Fibroblast of lung (primary cell): ENCODE results near the gene PRKCA.

Source experiments
- CTCF ChIP-seq, 2 donors: IDR thresholded peaks in 1 of 2; conservative IDR thresholded peaks in 1 of 2; 1 replicate in 1 of 2; 2 replicates in 1 of 2; pipeline ENCODE4 v1.5.1; 2011 to 2012; ENCODE audit warnings: low read length in 2 of 2, control low read depth in 1 of 2, inconsistent platforms in 1 of 2, low read depth in 1 of 2, mild to moderate bottlenecking in 1 of 2
- EZH2 ChIP-seq: IDR thresholded peaks from 2 replicates; pipeline ENCODE4 v1.5.1; 2012; ENCODE audit warnings: low read length, control low read depth, mild to moderate bottlenecking; ENCODE audit errors: missing control alignments

- TF ChIP-seq CTCF (conservative IDR thresholded peaks at IDR 0.05 in 1 of 2, IDR thresholded peaks at IDR 0.05 in 1 of 2; ENCODE audit: low read depth in 1 of 2, low read length in 2 of 2) (no peak), EZH2 (no peak)
Measured at GRCh38 chr17:66776999-66777688, 474.7 kb downstream of the PRKCA start.
